Measurements from ENCODE around the gene FAM135A. TPM values are rescaled to one million over a fixed set of nuclear protein-coding genes. Genes with fewer than 3 reads are reported as not detected.

Gene FAM135A
- total and polyA plus RNA-seq, 9 of the 15 experiments (the other 6 are each of a cell fraction or from before 2014, with no cell fraction given): 7.4 to 32.9 (median 19.2) TPM

GRCh38 chr6:70385901-70386300 is 27.4 kb upstream of the FAM135A start:
- Histone ChIP-seq H3K9me3 (replicated peaks; ENCODE audit: control insufficient read depth, insufficient read depth, low read depth, low read length) (no peaks in the 10 kb centered on the region), H3K4me1 (replicated peaks in 1 of 2; ENCODE audit: control insufficient read depth in 2 of 2, insufficient read depth in 2 of 2, low read length in 2 of 2) (peaks cover 0 to 21% of the 10 kb centered on the region in 2 experiments; a peak in 2 of 5 replicates), H3K4me2 (ENCODE audit: insufficient read depth, low read length) (no peak overlapping the region), H3K9me1 (ENCODE audit: control insufficient read depth, insufficient read depth, low read length) (no peaks in the 10 kb centered on the region), H3K27me3 (ENCODE audit: control insufficient read depth in 2 of 2, insufficient read depth in 2 of 2, low read length in 2 of 2) (no peaks in the 10 kb centered on the region), H3K27ac (ENCODE audit: extremely low read depth, low read depth, low read length) (no peak overlapping the region), H3K79me2 (ENCODE audit: control insufficient read depth, insufficient read depth, low read length) (no peaks in the 10 kb centered on the region), H4K20me1 (replicated peaks; ENCODE audit: control insufficient read depth, insufficient read depth, low read length) (no peaks in the 10 kb centered on the region), H2AFZ (ENCODE audit: low read depth, low read length) (no peak overlapping the region), H3K9ac (ENCODE audit: insufficient read depth in 1 of 2, low read depth in 2 of 2, low read length in 2 of 2) (no peak overlapping the region), H3K4me3 (no peak overlapping the region), H3K36me3 (ENCODE audit: control insufficient read depth, insufficient read depth, low read length) (no peaks in the 10 kb centered on the region)
- ChIA-PET CTCF (ENCODE audit: low intra/inter-chr PET ratio) (no interaction called here), POLR2A (interaction anchor here (1.4 kb wide), 1 partner anchor 8 kb away, joined by 5 read pairs; no protein-coding TSS in a partner anchor)
- no peak for FAIRE-seq
- intact Hi-C loops (cut with micrococcal nuclease) (no loop called here), in situ Hi-C loops (cut with MboI) (no loop called here)
- no peak for ATAC-seq
- TF ChIP-seq ATF3 (IDR thresholded peaks at IDR 0.05) (peak; percentile 45), ATF3 (CRISPR knock-in tag; conservative IDR thresholded peaks at IDR 0.05) (no peak), ARID1B (IDR thresholded peaks at IDR 0.05) (no peak)
- DNase-seq (ENCODE audit: extremely low read depth in 1 of 4, low spot score in 3 of 4): no peak
- 15% methylated on average over 1 of the region's 1 CpG for WGBS (ENCODE audit: insufficient coverage, low coverage, missing lambda C conversion rate)
- no TSS peak for BruUV-seq (replicated peaks)

GRCh38 chr6:70388814-70389213 is 24.5 kb upstream of the FAM135A start:
- no peaks in the 10 kb centered on the region for H4K20me1 ChIP-seq (replicated peaks; ENCODE audit: control insufficient read depth, insufficient read depth, low read length)
- peak; percentile 65 for FAIRE-seq
- peak in 3 of 4 experiments; percentile 15 to 49 (median 32) for DNase-seq (ENCODE audit: extremely low read depth in 1 of 4, low spot score in 3 of 4)
- CTCF ChIA-PET (ENCODE audit: low intra/inter-chr PET ratio): no interaction called here
- peaks cover 2% of the 10 kb centered on the region; the same call in 1 of the 2 replicates for H3K9me3 ChIP-seq (replicated peaks; ENCODE audit: control insufficient read depth, insufficient read depth, low read depth, low read length)
- ATAC-seq: peak; percentile 92
- peak overlapping the region; percentile 15; the same call in 1 of the 2 replicates for H3K4me2 ChIP-seq (ENCODE audit: insufficient read depth, low read length)
- no TSS peak for BruUV-seq (replicated peaks)
- POLR2A ChIA-PET: interaction anchor here (0.6 to 2.2 kb wide), 6 partner anchors 9 to 460 kb away, joined by 3 to 9 read pairs (median 6); partner anchors contain the start of gene FAM135A
- in situ Hi-C loops (cut with MboI) (no loop called here), intact Hi-C loops (cut with micrococcal nuclease) (no loop called here)
- H3K79me2 ChIP-seq (ENCODE audit: control insufficient read depth, insufficient read depth, low read length): no peaks in the 10 kb centered on the region
- 0 out of 3 replicates have a peak overlapping the region, but pooled peaks have one; percentile 7 for H3K27ac ChIP-seq (ENCODE audit: extremely low read depth, low read depth, low read length)
- H3K4me1 ChIP-seq (replicated peaks in 1 of 2; ENCODE audit: control insufficient read depth in 2 of 2, insufficient read depth in 2 of 2, low read length in 2 of 2): peaks cover 0 to 25% of the 10 kb centered on the region in 2 experiments; a peak in 2 of 5 replicates
- no peak overlapping the region for H3K9ac ChIP-seq (ENCODE audit: insufficient read depth in 1 of 2, low read depth in 2 of 2, low read length in 2 of 2)
- WGBS (ENCODE audit: insufficient coverage, low coverage, missing lambda C conversion rate): 18% methylated on average over 1 of the region's 1 CpG
- H3K36me3 ChIP-seq (ENCODE audit: control insufficient read depth, insufficient read depth, low read length): no peaks in the 10 kb centered on the region
- no peak overlapping the region for H3K4me3 ChIP-seq
- no peaks in the 10 kb centered on the region for H3K27me3 ChIP-seq (ENCODE audit: control insufficient read depth in 2 of 2, insufficient read depth in 2 of 2, low read length in 2 of 2)
- no peaks in the 10 kb centered on the region for H3K9me1 ChIP-seq (ENCODE audit: control insufficient read depth, insufficient read depth, low read length)
- H2AFZ ChIP-seq (ENCODE audit: low read depth, low read length): peak overlapping the region; percentile 93
- TF ChIP-seq ZNF589 (CRISPR knock-in tag; IDR thresholded peaks at IDR 0.05; ENCODE audit: low read depth): no peak
- TF ChIP-seq SNIP1 (IDR thresholded peaks at IDR 0.05; ENCODE audit: low read depth): no peak
- TF ChIP-seq PHB (CRISPR knock-in tag; IDR thresholded peaks at IDR 0.05): no peak
- no peak for TF ChIP-seq RBM34 (IDR thresholded peaks at IDR 0.05; ENCODE audit: borderline replicate concordance, insufficient read depth, low read length)
- TF ChIP-seq PRDM10 (IDR thresholded peaks at IDR 0.05; ENCODE audit: partially characterized antibody): no peak
- peak; percentile 69 for TF ChIP-seq ZNF24 (IDR thresholded peaks at IDR 0.05)
- no peak for TF ChIP-seq CBFB (CRISPR knock-in tag; IDR thresholded peaks at IDR 0.05)
